ENCODE results near the gene ZFR. TPM values are rescaled to one million over a fixed set of nuclear protein-coding genes. Genes with fewer than 3 reads are reported as not detected.

Gene ZFR
- total and polyA plus RNA-seq, 10 donors: 25.1 to 74.5 (median 51.8) TPM

GRCh38 chr5:32465076-32465475 is 20.5 kb upstream of the ZFR start:
- no peak for TF ChIP-seq POLR2AphosphoS5 (IDR thresholded peaks at IDR 0.05)
- TF ChIP-seq, protein P1, sequence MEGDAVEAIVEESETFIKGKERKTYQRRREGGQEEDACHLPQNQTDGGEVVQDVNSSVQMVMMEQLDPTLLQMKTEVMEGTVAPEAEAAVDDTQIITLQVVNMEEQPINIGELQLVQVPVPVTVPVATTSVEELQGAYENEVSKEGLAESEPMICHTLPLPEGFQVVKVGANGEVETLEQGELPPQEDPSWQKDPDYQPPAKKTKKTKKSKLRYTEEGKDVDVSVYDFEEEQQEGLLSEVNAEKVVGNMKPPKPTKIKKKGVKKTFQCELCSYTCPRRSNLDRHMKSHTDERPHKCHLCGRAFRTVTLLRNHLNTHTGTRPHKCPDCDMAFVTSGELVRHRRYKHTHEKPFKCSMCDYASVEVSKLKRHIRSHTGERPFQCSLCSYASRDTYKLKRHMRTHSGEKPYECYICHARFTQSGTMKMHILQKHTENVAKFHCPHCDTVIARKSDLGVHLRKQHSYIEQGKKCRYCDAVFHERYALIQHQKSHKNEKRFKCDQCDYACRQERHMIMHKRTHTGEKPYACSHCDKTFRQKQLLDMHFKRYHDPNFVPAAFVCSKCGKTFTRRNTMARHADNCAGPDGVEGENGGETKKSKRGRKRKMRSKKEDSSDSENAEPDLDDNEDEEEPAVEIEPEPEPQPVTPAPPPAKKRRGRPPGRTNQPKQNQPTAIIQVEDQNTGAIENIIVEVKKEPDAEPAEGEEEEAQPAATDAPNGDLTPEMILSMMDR (IDR thresholded peaks at IDR 0.05 in 8 of 11, conservative IDR thresholded peaks at IDR 0.05 in 3 of 11): no peak
- no peak for TF ChIP-seq POLR2A (IDR thresholded peaks at IDR 0.05)
- intact Hi-C loops (cut with DNase I; ENCODE audit: low total_unique reads): no loop called here
- WGBS, 5 donors: 76 to 94% (median 79%) methylated on average over 2 of the region's 2 CpGs
- H3K9me3 ChIP-seq: no peaks in the 10 kb centered on the region
- no peaks in the 10 kb centered on the region for H3K27me3 ChIP-seq (replicated peaks in 1 of 7)
- H3K4me1 ChIP-seq: no peaks in the 10 kb centered on the region
- no peaks in the 10 kb centered on the region for H3K36me3 ChIP-seq
- H3K4me3 ChIP-seq: no peak overlapping the region
- DNase-seq: no peak
- H3K27ac ChIP-seq: no peak overlapping the region

- H3K9me3 ChIP-seq: peaks cover 0 to 11% (median 0%) of the 10 kb centered on the region in 8 donors
- WGBS, 5 donors: 31 to 100% (median 80%) methylated on average over 1 of the region's 1 CpG
- H3K27ac ChIP-seq: no peak overlapping the region
- H3K36me3 ChIP-seq: no peaks in the 10 kb centered on the region
- DNase-seq: no peak
- no peak overlapping the region for H3K4me3 ChIP-seq
- no peaks in the 10 kb centered on the region for H3K27me3 ChIP-seq (replicated peaks in 1 of 7)
- TF ChIP-seq POLR2A (IDR thresholded peaks at IDR 0.05) (no peak), POLR2AphosphoS5 (IDR thresholded peaks at IDR 0.05) (no peak)
- TF ChIP-seq, protein P1 (IDR thresholded peaks at IDR 0.05 in 8 of 11, conservative IDR thresholded peaks at IDR 0.05 in 3 of 11): no peak
- no peaks in the 10 kb centered on the region for H3K4me1 ChIP-seq
- intact Hi-C loops (cut with DNase I; ENCODE audit: low total_unique reads): no loop called here
These were observed 18.1 kb upstream of the ZFR start for GRCh38 chr5:32462618-32463017.

- H3K27me3 ChIP-seq (replicated peaks in 1 of 7): no peaks in the 10 kb centered on the region
- H3K36me3 ChIP-seq: no peaks in the 10 kb centered on the region
- 78 to 90% (median 88%) methylated on average over 6 of the region's 6 CpGs for WGBS, 5 donors
- no peak overlapping the region for H3K4me3 ChIP-seq
- TF ChIP-seq POLR2AphosphoS5 (IDR thresholded peaks at IDR 0.05) (no peak), POLR2A (IDR thresholded peaks at IDR 0.05) (no peak)
- TF ChIP-seq, protein P1 (IDR thresholded peaks at IDR 0.05 in 8 of 11, conservative IDR thresholded peaks at IDR 0.05 in 3 of 11): no peak
- no peak for DNase-seq
- intact Hi-C loops (cut with DNase I; ENCODE audit: low total_unique reads): no loop called here
- no peak overlapping the region for H3K27ac ChIP-seq
- H3K9me3 ChIP-seq: peaks cover 0 to 11% (median 0%) of the 10 kb centered on the region in 8 donors
- H3K4me1 ChIP-seq: no peaks in the 10 kb centered on the region
These were observed 17.0 kb upstream of the ZFR start for GRCh38 chr5:32461441-32462120.

DNA sequence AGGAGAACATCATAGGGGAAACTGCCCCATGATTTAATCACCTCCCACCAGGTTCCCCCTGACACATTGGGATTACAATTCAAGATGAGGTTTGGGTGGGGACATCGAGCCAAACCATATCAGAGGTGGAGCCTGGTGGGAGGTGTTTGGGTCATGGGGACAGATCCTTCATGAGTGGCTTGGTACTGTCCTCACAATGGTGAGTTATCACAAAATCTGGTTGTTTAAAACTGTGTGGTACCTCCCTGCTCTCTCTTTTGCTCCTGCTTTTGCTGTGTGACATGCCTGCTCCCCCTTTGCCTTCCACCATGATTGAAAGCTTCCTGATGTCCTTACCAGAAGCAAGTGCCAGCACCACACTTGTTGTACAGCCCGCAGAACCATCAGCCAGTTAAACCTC is 16.2 kb upstream of the ZFR start:
- 79 to 97% (median 87%) methylated on average over 2 of the region's 2 CpGs for WGBS, 5 donors
- Histone ChIP-seq H3K4me3 (no peak overlapping the region), H3K4me1 (no peaks in the 10 kb centered on the region), H3K36me3 (no peaks in the 10 kb centered on the region), H3K27ac (no peak overlapping the region), H3K27me3 (replicated peaks in 1 of 7) (no peaks in the 10 kb centered on the region), H3K9me3 (peaks cover 0 to 11% (median 0%) of the 10 kb centered on the region in 8 donors)
- TF ChIP-seq POLR2AphosphoS5 (IDR thresholded peaks at IDR 0.05): no peak
- TF ChIP-seq POLR2A (IDR thresholded peaks at IDR 0.05): no peak
- TF ChIP-seq, protein P1 (IDR thresholded peaks at IDR 0.05 in 8 of 11, conservative IDR thresholded peaks at IDR 0.05 in 3 of 11): no peak
- intact Hi-C loops (cut with DNase I; ENCODE audit: low total_unique reads): no loop called here
- no peak for DNase-seq

Data from spleen (tissue), 11 donors.